OCI-LY3 (cell line): ENCODE data around the gene EVPL.

Experiments
- H2AFZ ChIP-seq: fragments of 200-600, 300-600 bp; shearing (Covaris generic); 2 replicates; pipeline ENCODE4 v1.6.0; 2014; ENCODE audit warnings: antibody characterized with exemption, low read depth, low read length
- H3K27ac ChIP-seq: fragments of 200-600, 300-600 bp; sonication (generic); 2 replicates; pipeline ENCODE4 v1.5.1; 2014; ENCODE audit warnings: mild to moderate bottlenecking, low read length, moderate library complexity, mixed read lengths
- H3K27me3 ChIP-seq: fragments of 200-600, 300-600 bp; sonication (generic); 2 replicates; pipeline ENCODE4 v1.6.1; 2014; ENCODE audit warnings: low read depth, low read length, mixed read lengths
- H3K36me3 ChIP-seq: fragments of 200-600, 300-600 bp; sonication (generic); replicated peaks from 2 replicates; pipeline ENCODE3; 2014; ENCODE audit warnings: low read depth, low read length, mixed read lengths
- H3K4me1 ChIP-seq: fragments of 300-600, 200-600 bp; sonication (generic); 2 replicates; pipeline ENCODE4 v1.6.1; 2014; ENCODE audit warnings: low read length, mixed read lengths
- H3K4me2 ChIP-seq: fragments of 200-600, 300-600 bp; sonication (generic); 2 replicates; pipeline ENCODE4 v1.6.1; 2014; ENCODE audit warnings: low read length, mixed read lengths
- H3K4me3 ChIP-seq: fragments of 300-600, 200-600 bp; sonication (generic); 2 replicates; pipeline ENCODE4 v1.5.1; 2014; ENCODE audit warnings: antibody characterized with exemption, mild to moderate bottlenecking, low read length, moderate library complexity
- H3K79me2 ChIP-seq: fragments of 300-600, 200-600 bp; shearing (Covaris generic); 2 replicates; pipeline ENCODE4 v1.6.1; 2014; ENCODE audit warnings: mild to moderate bottlenecking, low read length, mixed read lengths
- H3K9ac ChIP-seq: fragments of 300-600, 200-600 bp; shearing (Covaris generic); 2 replicates; pipeline ENCODE4 v1.6.0; 2014; ENCODE audit warnings: mild to moderate bottlenecking, low read length, moderate library complexity
- H3K9me3 ChIP-seq: fragments of 200-600, 300-600 bp; shearing (Covaris generic); 2 replicates; pipeline ENCODE4 v1.6.1; 2014; ENCODE audit warnings: low read length, mixed read lengths; ENCODE audit not compliant: insufficient read depth
- H4K20me1 ChIP-seq: fragments of 200-600, 300-600 bp; sonication (generic); 2 replicates; pipeline ENCODE4 v1.6.1; 2016; ENCODE audit warnings: low read length, mixed read lengths; ENCODE audit not compliant: insufficient read depth
- EZH2phosphoT487 ChIP-seq: fragments of 200-600 bp; shearing (Covaris generic); IDR thresholded peaks from 2 replicates; pipeline ENCODE4 v1.6.1; 2018; ENCODE audit warnings: antibody characterized with exemption, mixed run types, low read depth
- TF ChIP-seq, protein P1 (sequence below): fragments of 200-600, 300-600 bp; sonication (generic); IDR thresholded peaks from 2 replicates; pipeline ENCODE4 v1.5.1; 2014; ENCODE audit warnings: antibody characterized with exemption, low read length, low read depth

The EVPL gene

DNA sequence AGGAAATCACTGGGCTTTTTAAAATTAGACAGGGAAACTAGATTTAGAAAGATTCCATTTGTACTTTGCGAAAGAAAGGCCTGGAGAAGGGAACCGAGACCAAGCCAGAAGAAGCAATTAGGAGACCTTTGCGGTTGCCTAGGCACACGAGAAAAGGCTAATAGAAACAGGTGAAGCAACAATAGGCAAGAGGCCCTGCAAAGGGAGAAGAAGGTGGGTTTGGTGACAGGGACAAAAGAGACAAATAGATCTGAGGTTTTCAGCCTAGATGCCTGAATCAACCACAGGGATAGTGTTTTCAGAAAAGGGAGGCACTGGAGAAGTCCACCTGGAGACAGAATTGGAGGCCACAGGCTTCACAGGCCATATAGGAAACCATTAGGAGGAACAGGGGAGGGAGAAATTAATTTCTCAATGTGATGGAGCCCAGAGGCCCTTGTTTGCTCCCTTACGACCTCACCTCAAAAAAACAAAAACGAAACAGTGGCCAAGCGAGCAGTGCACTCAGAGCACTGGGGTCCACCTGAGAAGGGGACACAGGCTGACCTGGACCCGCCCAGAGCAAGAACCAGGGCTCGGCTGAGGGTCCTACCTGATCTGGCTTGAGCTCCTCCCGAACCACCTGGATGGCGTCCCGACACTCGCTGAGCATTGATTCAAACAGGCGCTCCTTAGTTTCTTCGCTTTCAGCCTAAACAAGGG, 22.9 kb upstream of the EVPL start:
- no peak overlapping the region for H3K4me2 ChIP-seq
- no peak overlapping the region for H3K9ac ChIP-seq
- no peak overlapping the region for H3K27ac ChIP-seq
- H4K20me1 ChIP-seq, result no peaks in the 10 kb centered on the region; the same call in 1 of the 2 replicates
- no peak overlapping the region for H2AFZ ChIP-seq
- H3K79me2 ChIP-seq, result no peaks in the 10 kb centered on the region
- no peak overlapping the region for H3K4me3 ChIP-seq
- no peaks in the 10 kb centered on the region for H3K9me3 ChIP-seq
- no peaks in the 10 kb centered on the region for H3K4me1 ChIP-seq
- no peak for TF ChIP-seq EZH2phosphoT487
- TF ChIP-seq, protein P1, sequence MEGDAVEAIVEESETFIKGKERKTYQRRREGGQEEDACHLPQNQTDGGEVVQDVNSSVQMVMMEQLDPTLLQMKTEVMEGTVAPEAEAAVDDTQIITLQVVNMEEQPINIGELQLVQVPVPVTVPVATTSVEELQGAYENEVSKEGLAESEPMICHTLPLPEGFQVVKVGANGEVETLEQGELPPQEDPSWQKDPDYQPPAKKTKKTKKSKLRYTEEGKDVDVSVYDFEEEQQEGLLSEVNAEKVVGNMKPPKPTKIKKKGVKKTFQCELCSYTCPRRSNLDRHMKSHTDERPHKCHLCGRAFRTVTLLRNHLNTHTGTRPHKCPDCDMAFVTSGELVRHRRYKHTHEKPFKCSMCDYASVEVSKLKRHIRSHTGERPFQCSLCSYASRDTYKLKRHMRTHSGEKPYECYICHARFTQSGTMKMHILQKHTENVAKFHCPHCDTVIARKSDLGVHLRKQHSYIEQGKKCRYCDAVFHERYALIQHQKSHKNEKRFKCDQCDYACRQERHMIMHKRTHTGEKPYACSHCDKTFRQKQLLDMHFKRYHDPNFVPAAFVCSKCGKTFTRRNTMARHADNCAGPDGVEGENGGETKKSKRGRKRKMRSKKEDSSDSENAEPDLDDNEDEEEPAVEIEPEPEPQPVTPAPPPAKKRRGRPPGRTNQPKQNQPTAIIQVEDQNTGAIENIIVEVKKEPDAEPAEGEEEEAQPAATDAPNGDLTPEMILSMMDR, result no peak
- H3K27me3 ChIP-seq, result no peaks in the 10 kb centered on the region
- H3K36me3 ChIP-seq, result peaks cover 46% of the 10 kb centered on the region

DNA sequence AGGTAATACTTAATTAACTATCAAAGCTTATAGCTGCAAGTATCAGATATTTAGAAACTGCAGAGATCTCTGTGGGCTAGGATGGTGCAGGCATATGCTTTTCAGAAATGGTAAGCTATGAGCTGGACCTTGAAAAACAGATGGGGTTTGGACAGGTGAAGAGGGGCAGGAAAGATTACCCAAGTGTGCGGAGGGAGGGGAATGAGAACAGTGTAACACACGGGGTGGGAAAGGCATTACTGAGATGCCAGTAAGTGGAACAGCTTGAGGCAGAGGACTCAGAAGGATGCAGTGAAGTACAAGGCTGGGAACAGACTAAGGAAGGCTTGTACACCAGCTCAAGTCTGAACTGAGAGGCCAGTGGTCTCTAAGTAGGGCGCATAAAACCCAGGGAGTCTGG, 22.1 kb upstream of the EVPL start:
- Histone ChIP-seq H3K4me3 (no peak overlapping the region), H3K9me3 (no peaks in the 10 kb centered on the region), H3K4me1 (no peaks in the 10 kb centered on the region), H3K27me3 (no peaks in the 10 kb centered on the region), H3K9ac (no peak overlapping the region), H3K79me2 (no peaks in the 10 kb centered on the region), H3K27ac (no peak overlapping the region), H4K20me1 (no peaks in the 10 kb centered on the region; the same call in 1 of the 2 replicates), H3K36me3 (peaks cover 49% of the 10 kb centered on the region), H2AFZ (no peak overlapping the region), H3K4me2 (no peak overlapping the region)
- no peak for TF ChIP-seq EZH2phosphoT487
- TF ChIP-seq, protein P1, result no peak

DNA sequence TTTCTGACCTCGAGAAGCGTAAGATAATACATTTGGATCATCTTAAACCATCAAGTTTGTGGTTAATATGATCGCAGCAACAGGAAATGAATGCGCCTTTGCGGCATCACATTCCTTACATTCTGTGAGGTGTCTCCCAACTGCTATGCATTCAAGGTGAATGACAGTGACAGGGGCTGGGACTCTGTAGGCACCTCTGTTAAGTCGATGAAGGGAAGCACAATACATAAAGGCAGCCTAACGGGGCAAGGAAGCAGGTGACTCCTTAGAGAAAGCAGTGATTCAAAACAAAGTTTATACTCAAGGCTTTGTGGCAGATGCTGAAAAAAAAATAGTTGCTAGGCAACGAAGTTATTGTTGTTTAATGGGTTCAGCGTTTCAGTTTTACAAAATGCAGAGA, 21.6 kb upstream of the EVPL start:
- Histone ChIP-seq H3K4me2 (no peak overlapping the region), H4K20me1 (no peaks in the 10 kb centered on the region; the same call in 1 of the 2 replicates), H3K27ac (no peak overlapping the region), H3K79me2 (no peaks in the 10 kb centered on the region), H3K27me3 (no peaks in the 10 kb centered on the region), H3K4me1 (no peaks in the 10 kb centered on the region), H3K9ac (no peak overlapping the region), H3K4me3 (no peak overlapping the region), H2AFZ (no peak overlapping the region), H3K9me3 (no peaks in the 10 kb centered on the region), H3K36me3 (peaks cover 49% of the 10 kb centered on the region)
- TF ChIP-seq, protein P1, result no peak
- no peak for TF ChIP-seq EZH2phosphoT487

DNA sequence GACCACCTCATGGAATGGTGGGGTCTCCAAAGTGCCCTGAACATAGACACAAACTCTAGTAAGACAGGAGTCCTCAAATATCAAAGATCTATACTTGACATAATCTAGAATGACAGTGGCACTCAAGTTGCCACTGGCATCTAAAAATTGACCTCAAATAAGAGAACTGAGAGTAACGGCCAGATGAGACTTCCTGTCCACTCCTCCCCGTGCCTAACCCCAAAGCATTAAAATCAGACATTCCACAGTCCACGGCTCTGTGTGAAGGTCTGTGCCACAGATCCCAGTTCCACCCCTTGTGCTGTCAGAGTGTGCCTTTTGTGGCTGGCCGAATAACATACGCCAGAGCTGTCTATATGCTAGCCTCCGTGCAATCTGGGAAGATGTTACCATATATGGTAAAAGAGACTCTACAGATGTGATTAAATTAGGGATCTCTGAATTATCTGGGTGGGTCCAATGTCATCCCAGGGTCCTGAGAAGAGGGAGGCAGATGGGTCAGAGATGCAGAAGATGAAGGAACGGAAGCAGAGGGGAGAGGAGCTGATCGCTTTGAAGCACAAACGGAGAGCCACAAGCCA, 21.0 kb upstream of the EVPL start:
- Histone ChIP-seq H4K20me1 (no peaks in the 10 kb centered on the region; the same call in 1 of the 2 replicates), H3K4me2 (no peak overlapping the region), H3K27me3 (no peaks in the 10 kb centered on the region), H3K36me3 (peaks cover 49% of the 10 kb centered on the region), H3K4me1 (no peaks in the 10 kb centered on the region), H3K27ac (no peak overlapping the region), H3K9me3 (no peaks in the 10 kb centered on the region), H2AFZ (no peak overlapping the region), H3K4me3 (no peak overlapping the region), H3K9ac (no peak overlapping the region), H3K79me2 (no peaks in the 10 kb centered on the region)
- TF ChIP-seq EZH2phosphoT487, result no peak
- TF ChIP-seq, protein P1, result no peak
